Measurements from ENCODE around the gene TRMT11. TPM values are rescaled to one million over a fixed set of nuclear protein-coding genes. Genes with fewer than 3 reads are reported as not detected.

TRMT11 gene
- total and polyA plus RNA-seq, 4 donors, result 9.9 to 46.1 (median 15.3) TPM

DNA sequence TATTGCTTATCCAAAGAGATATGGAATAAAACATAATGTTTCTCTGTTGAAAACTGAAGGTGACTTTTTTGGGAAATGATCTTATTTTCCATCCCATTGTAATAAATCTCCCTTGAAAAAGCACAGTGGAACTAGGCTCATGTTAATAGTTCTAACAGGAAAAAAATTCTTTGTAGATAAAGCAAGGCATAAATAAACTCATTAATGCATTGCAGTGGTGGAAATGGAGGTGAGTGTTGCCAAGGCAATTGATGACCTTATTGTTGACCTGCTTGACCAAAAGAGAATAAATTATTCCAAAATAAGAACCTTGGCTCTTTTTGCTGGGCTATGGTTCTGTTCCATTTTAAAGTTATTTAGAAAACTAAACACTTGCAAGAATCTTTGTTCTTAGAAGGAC lies 55.2 kb downstream of the TRMT11 start:
- no peak overlapping the region for H3K9ac ChIP-seq (ENCODE audit: insufficient read depth in 1 of 2, low read length in 2 of 2)
- TF ChIP-seq CTCF (IDR thresholded peaks at IDR 0.05; ENCODE audit: control extremely low read depth, extremely low read depth), result no peak
- ATAC-seq (ENCODE audit: insufficient read depth, low FRiP score) (no peak), DNase-seq (no peak)
- no peaks in the 10 kb centered on the region for H3K4me1 ChIP-seq (ENCODE audit: control insufficient read depth in 5 of 5, insufficient read depth in 5 of 5, low read length in 5 of 5)
- no peak overlapping the region for H3K4me3 ChIP-seq
- no peaks in the 10 kb centered on the region for H3K9me3 ChIP-seq (ENCODE audit: control insufficient read depth in 4 of 4, insufficient read depth in 3 of 4, low read length in 3 of 4)
- peaks cover 0 to 16% (median 8%) of the 10 kb centered on the region in 4 donors for H3K36me3 ChIP-seq (ENCODE audit: control insufficient read depth in 4 of 4, insufficient read depth in 4 of 4, low read length in 4 of 4)
- no peak overlapping the region for H3K27ac ChIP-seq (ENCODE audit: low read depth in 1 of 2, low read length in 1 of 2)
- no peaks in the 10 kb centered on the region for H3K27me3 ChIP-seq (ENCODE audit: control insufficient read depth in 3 of 3, insufficient read depth in 3 of 3, low read length in 2 of 3)

DNA sequence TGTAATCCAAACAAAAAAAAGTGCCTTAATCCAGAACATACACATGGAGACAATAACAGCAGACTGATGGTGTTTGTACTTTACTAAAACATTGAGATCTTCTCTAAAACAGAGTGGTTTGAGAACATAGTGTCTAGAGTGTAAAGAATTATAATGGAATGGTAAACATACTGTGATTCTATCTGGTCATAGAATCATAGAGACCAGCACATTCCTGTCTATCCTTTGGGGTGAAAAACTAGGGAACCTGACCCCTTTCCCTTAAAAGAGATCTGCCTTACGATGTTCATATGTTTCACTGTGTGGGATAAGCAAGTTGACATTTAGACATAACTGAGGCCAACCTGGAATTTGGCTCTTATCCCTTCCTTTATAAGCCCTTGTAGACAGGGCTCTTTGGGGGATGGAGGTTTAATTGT lies 55.7 kb downstream of the TRMT11 start:
- no peak overlapping the region for H3K27ac ChIP-seq (ENCODE audit: low read depth in 1 of 2, low read length in 1 of 2)

DNA sequence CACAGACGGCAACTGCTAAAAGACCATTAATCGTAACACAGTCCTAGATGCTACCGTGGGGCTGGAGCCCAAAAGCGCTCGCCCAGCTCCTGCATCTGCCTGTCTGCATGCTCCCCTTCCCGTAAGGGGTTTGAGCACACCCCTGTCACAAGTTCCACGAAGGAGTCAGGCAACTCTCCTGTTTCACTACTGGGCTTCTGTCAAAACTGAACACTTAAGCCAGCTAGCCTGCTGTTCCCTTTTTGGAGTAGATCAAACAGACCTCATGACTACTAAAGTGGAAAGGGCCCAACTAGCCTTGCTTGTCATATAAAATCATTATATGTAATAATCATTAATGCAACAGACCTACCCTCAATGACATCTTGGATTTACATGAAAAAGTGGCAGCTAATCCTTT lies 61.3 kb downstream of the TRMT11 start:
- ATAC-seq (ENCODE audit: insufficient read depth, low FRiP score), result no peak

More for the DNA sequence above, 55.7 kb downstream of the TRMT11 start:
- DNase-seq (no peak), ATAC-seq (ENCODE audit: insufficient read depth, low FRiP score) (no peak)
- H3K4me1 ChIP-seq (ENCODE audit: control insufficient read depth in 5 of 5, insufficient read depth in 5 of 5, low read length in 5 of 5), result no peaks in the 10 kb centered on the region
- H3K27me3 ChIP-seq (ENCODE audit: control insufficient read depth in 3 of 3, insufficient read depth in 3 of 3, low read length in 2 of 3), result no peaks in the 10 kb centered on the region
- H3K36me3 ChIP-seq (ENCODE audit: control insufficient read depth in 4 of 4, insufficient read depth in 4 of 4, low read length in 4 of 4), result peaks cover 0 to 14% (median 8%) of the 10 kb centered on the region in 4 donors
- no peak for TF ChIP-seq CTCF (IDR thresholded peaks at IDR 0.05; ENCODE audit: control extremely low read depth, extremely low read depth)
- H3K9me3 ChIP-seq (ENCODE audit: control insufficient read depth in 4 of 4, insufficient read depth in 3 of 4, low read length in 3 of 4), result no peaks in the 10 kb centered on the region
- WGBS, 2 donors, result 84 to 94% methylated on average over 1 of the region's 1 CpG
- no peak overlapping the region for H3K9ac ChIP-seq (ENCODE audit: insufficient read depth in 1 of 2, low read length in 2 of 2)
- H3K4me3 ChIP-seq, result no peak overlapping the region

More for the DNA sequence above, 61.3 kb downstream of the TRMT11 start:
- no peak overlapping the region for H3K9ac ChIP-seq (ENCODE audit: insufficient read depth in 1 of 2, low read length in 2 of 2)
- no peak for TF ChIP-seq CTCF (IDR thresholded peaks at IDR 0.05; ENCODE audit: control extremely low read depth, extremely low read depth)
- peaks cover 0 to 2% (median 0%) of the 10 kb centered on the region in 4 donors for H3K9me3 ChIP-seq (ENCODE audit: control insufficient read depth in 4 of 4, insufficient read depth in 3 of 4, low read length in 3 of 4)
- peaks cover 6 to 9% (median 6%) of the 10 kb centered on the region in 4 donors for H3K36me3 ChIP-seq (ENCODE audit: control insufficient read depth in 4 of 4, insufficient read depth in 4 of 4, low read length in 4 of 4)
- H3K4me3 ChIP-seq, result no peak overlapping the region
- no peak for DNase-seq
- H3K4me1 ChIP-seq (ENCODE audit: control insufficient read depth in 5 of 5, insufficient read depth in 5 of 5, low read length in 5 of 5), result no peaks in the 10 kb centered on the region
- H3K27ac ChIP-seq (ENCODE audit: low read depth in 1 of 2, low read length in 1 of 2), result no peak overlapping the region
- no peaks in the 10 kb centered on the region for H3K27me3 ChIP-seq (ENCODE audit: control insufficient read depth in 3 of 3, insufficient read depth in 3 of 3, low read length in 2 of 3)
- WGBS, 2 donors, result 95 to 96% methylated on average over 7 of the region's 7 CpGs

All from lung (tissue), 12 donors.